Fibroblast of villous mesenchyme (primary cell): ENCODE measurements around the gene ADRA2C. TPM values are rescaled to one million over a fixed set of nuclear protein-coding genes. Genes with fewer than 3 reads are reported as not detected.

Source experiments
- DNase-seq: peaks from one replicate; pipeline ENCODE4 v3.0.0-alpha.2; 2010; ENCODE audit warnings: low read depth
- H3K4me3 ChIP-seq: 2 replicates; pipeline ENCODE4 v1.5.1; 2011; ENCODE audit warnings: low read depth, mild to moderate bottlenecking, low read length
- CTCF ChIP-seq: IDR thresholded peaks from 2 replicates; pipeline ENCODE4 v1.5.1; 2012; ENCODE audit warnings: low read depth, mild to moderate bottlenecking, low read length; ENCODE audit not compliant: insufficient read depth
- total RNA-seq: library from RNA; depleted of rRNA; stranded (reverse); fragments of >200 nt; gene quantifications from 2 replicates; pipeline ENCODE4 v1.2.3, GENCODE V29; 2012

The ADRA2C gene
- total RNA-seq, 1 donor, result 2.2 TPM

- TF ChIP-seq CTCF, result no peak
Measured at GRCh38 chr4:3787489-3788365, 21.5 kb downstream of the ADRA2C start.

GRCh38 chr4:3788366-3788660 is 22.1 kb downstream of the ADRA2C start:
- DNase-seq, result no peak
- H3K4me3 ChIP-seq, result no peak overlapping the region
- TF ChIP-seq CTCF, result no peak

More at GRCh38 chr4:3787489-3788365, 21.5 kb downstream of the ADRA2C start:
- H3K4me3 ChIP-seq, result no peak overlapping the region
- DNase-seq, result no peak

- no peak for TF ChIP-seq CTCF
- H3K4me3 ChIP-seq, result no peak overlapping the region
- no peak for DNase-seq
Measured at GRCh38 chr4:3789587-3789986, 23.4 kb downstream of the ADRA2C start.

GRCh38 chr4:3790006-3790561 is 23.9 kb downstream of the ADRA2C start:
- no peak for TF ChIP-seq CTCF
- DNase-seq, result no peak
- H3K4me3 ChIP-seq, result no peak overlapping the region

GRCh38 chr4:3791256-3791655 is 25.1 kb downstream of the ADRA2C start:
- no peak for DNase-seq
- no peak for TF ChIP-seq CTCF
- no peak overlapping the region for H3K4me3 ChIP-seq

- H3K4me3 ChIP-seq, result no peak overlapping the region
- no peak for TF ChIP-seq CTCF
- DNase-seq, result peak; percentile 20
Measured at GRCh38 chr4:3791910-3792542, 25.8 kb downstream of the ADRA2C start.
